HEK293 (cell line): ENCODE results near the gene CAPZA3.

Experiments
- KLF10 ChIP-seq: fragments of 450-650 bp; IDR thresholded peaks from 2 replicates; pipeline ENCODE4 v1.5.1; 2018; ENCODE audit warnings: missing biosample characterization, mild to moderate bottlenecking, missing genetic modification characterization
- TCF7L2 ChIP-seq: IDR thresholded peaks from 2 replicates; pipeline ENCODE4 v1.6.1; 2011; ENCODE audit warnings: low read depth, mild to moderate bottlenecking, inconsistent platforms, low read length, moderate library complexity, borderline replicate concordance
- YY1 ChIP-seq: fragments of 450-650 bp; formaldehyde crosslinking; IDR thresholded peaks from 2 replicates; pipeline ENCODE4 v1.5.1; 2018; ENCODE audit warnings: missing biosample characterization, missing genetic modification characterization
- ZNF660 ChIP-seq: fragments of 450-650 bp; IDR thresholded peaks from 2 replicates; pipeline ENCODE4 v1.5.1; 2018; ENCODE audit warnings: missing biosample characterization, mild to moderate bottlenecking, missing genetic modification characterization
- TF ChIP-seq, protein P1 (sequence below): fragments of 450-650 bp; formaldehyde crosslinking; optimal IDR thresholded peaks from 2 replicates; pipeline ENCODE3; 2016; ENCODE audit warnings: missing biosample characterization, mild to moderate bottlenecking, missing genetic modification characterization
- TF ChIP-seq, protein P2 (sequence below): fragments of 450-650 bp; formaldehyde crosslinking; IDR thresholded peaks from 2 replicates; pipeline ENCODE4 v1.5.1; 2016; ENCODE audit warnings: missing biosample characterization, missing genetic modification characterization, low read depth
- TF ChIP-seq, protein P3 (sequence below): fragments of 450-650 bp; formaldehyde crosslinking; IDR thresholded peaks from 2 replicates; pipeline ENCODE4 v1.5.1; 2016; ENCODE audit warnings: missing biosample characterization, missing genetic modification characterization
- TF ChIP-seq, protein P4 (sequence below): fragments of 450-650 bp; IDR thresholded peaks from 2 replicates; pipeline ENCODE4 v1.5.1; 2018; ENCODE audit warnings: missing biosample characterization, missing genetic modification characterization
- TF ChIP-seq, protein P5 (sequence below): fragments of 450-650 bp; formaldehyde crosslinking; IDR thresholded peaks from 2 replicates; pipeline ENCODE4 v1.5.1; 2016; ENCODE audit warnings: missing biosample characterization, missing genetic modification characterization
- TF ChIP-seq, protein P6 (sequence below): fragments of 450-650 bp; formaldehyde crosslinking; IDR thresholded peaks from 2 replicates; pipeline ENCODE4 v1.5.1; 2016; ENCODE audit warnings: missing biosample characterization, missing genetic modification characterization
- TF ChIP-seq, protein P7 (sequence below): fragments of 450-650 bp; formaldehyde crosslinking; IDR thresholded peaks from 2 replicates; pipeline ENCODE4 v1.5.1; 2017; ENCODE audit warnings: missing biosample characterization, missing genetic modification characterization

DNA sequence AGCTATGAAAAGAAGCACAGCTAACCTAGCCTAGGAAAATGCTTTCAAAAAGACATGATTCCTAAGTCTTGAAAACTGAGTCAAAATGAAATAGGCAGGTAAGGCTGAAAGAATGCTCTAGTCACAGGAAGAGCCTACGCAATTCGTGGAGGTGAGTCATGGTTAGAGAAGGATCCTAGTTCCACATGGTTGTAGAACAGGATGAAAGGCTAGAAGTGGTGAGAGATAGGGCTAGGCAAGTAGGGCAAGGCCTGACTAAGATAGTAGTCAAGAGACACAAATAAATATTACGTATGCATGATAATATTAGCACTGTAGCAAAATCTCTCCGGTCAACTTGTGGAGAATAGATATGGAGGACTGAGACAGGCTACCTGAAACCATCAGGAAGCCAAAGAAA lies 47.3 kb upstream of the CAPZA3 start:
- TF ChIP-seq, protein P1, sequence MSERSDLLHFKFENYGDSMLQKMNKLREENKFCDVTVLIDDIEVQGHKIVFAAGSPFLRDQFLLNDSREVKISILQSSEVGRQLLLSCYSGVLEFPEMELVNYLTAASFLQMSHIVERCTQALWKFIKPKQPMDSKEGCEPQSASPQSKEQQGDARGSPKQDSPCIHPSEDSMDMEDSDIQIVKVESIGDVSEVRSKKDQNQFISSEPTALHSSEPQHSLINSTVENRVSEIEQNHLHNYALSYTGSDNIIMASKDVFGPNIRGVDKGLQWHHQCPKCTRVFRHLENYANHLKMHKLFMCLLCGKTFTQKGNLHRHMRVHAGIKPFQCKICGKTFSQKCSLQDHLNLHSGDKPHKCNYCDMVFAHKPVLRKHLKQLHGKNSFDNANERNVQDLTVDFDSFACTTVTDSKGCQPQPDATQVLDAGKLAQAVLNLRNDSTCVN (tag by site-specific recombination), result no peak
- no peak for TF ChIP-seq ZNF660 (tag by site-specific recombination)
- TF ChIP-seq, protein P2, sequence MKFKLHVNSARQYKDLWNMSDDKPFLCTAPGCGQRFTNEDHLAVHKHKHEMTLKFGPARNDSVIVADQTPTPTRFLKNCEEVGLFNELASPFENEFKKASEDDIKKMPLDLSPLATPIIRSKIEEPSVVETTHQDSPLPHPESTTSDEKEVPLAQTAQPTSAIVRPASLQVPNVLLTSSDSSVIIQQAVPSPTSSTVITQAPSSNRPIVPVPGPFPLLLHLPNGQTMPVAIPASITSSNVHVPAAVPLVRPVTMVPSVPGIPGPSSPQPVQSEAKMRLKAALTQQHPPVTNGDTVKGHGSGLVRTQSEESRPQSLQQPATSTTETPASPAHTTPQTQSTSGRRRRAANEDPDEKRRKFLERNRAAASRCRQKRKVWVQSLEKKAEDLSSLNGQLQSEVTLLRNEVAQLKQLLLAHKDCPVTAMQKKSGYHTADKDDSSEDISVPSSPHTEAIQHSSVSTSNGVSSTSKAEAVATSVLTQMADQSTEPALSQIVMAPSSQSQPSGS (tag by site-specific recombination), result no peak
- TF ChIP-seq, protein P3, sequence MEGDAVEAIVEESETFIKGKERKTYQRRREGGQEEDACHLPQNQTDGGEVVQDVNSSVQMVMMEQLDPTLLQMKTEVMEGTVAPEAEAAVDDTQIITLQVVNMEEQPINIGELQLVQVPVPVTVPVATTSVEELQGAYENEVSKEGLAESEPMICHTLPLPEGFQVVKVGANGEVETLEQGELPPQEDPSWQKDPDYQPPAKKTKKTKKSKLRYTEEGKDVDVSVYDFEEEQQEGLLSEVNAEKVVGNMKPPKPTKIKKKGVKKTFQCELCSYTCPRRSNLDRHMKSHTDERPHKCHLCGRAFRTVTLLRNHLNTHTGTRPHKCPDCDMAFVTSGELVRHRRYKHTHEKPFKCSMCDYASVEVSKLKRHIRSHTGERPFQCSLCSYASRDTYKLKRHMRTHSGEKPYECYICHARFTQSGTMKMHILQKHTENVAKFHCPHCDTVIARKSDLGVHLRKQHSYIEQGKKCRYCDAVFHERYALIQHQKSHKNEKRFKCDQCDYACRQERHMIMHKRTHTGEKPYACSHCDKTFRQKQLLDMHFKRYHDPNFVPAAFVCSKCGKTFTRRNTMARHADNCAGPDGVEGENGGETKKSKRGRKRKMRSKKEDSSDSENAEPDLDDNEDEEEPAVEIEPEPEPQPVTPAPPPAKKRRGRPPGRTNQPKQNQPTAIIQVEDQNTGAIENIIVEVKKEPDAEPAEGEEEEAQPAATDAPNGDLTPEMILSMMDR (tag by site-specific recombination), result no peak
- TF ChIP-seq, protein P4, sequence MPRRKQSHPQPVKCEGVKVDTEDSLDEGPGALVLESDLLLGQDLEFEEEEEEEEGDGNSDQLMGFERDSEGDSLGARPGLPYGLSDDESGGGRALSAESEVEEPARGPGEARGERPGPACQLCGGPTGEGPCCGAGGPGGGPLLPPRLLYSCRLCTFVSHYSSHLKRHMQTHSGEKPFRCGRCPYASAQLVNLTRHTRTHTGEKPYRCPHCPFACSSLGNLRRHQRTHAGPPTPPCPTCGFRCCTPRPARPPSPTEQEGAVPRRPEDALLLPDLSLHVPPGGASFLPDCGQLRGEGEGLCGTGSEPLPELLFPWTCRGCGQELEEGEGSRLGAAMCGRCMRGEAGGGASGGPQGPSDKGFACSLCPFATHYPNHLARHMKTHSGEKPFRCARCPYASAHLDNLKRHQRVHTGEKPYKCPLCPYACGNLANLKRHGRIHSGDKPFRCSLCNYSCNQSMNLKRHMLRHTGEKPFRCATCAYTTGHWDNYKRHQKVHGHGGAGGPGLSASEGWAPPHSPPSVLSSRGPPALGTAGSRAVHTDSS (tag by site-specific recombination), result no peak
- TF ChIP-seq, protein P5, sequence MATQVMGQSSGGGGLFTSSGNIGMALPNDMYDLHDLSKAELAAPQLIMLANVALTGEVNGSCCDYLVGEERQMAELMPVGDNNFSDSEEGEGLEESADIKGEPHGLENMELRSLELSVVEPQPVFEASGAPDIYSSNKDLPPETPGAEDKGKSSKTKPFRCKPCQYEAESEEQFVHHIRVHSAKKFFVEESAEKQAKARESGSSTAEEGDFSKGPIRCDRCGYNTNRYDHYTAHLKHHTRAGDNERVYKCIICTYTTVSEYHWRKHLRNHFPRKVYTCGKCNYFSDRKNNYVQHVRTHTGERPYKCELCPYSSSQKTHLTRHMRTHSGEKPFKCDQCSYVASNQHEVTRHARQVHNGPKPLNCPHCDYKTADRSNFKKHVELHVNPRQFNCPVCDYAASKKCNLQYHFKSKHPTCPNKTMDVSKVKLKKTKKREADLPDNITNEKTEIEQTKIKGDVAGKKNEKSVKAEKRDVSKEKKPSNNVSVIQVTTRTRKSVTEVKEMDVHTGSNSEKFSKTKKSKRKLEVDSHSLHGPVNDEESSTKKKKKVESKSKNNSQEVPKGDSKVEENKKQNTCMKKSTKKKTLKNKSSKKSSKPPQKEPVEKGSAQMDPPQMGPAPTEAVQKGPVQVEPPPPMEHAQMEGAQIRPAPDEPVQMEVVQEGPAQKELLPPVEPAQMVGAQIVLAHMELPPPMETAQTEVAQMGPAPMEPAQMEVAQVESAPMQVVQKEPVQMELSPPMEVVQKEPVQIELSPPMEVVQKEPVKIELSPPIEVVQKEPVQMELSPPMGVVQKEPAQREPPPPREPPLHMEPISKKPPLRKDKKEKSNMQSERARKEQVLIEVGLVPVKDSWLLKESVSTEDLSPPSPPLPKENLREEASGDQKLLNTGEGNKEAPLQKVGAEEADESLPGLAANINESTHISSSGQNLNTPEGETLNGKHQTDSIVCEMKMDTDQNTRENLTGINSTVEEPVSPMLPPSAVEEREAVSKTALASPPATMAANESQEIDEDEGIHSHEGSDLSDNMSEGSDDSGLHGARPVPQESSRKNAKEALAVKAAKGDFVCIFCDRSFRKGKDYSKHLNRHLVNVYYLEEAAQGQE, result no peak
- TF ChIP-seq, protein P6, sequence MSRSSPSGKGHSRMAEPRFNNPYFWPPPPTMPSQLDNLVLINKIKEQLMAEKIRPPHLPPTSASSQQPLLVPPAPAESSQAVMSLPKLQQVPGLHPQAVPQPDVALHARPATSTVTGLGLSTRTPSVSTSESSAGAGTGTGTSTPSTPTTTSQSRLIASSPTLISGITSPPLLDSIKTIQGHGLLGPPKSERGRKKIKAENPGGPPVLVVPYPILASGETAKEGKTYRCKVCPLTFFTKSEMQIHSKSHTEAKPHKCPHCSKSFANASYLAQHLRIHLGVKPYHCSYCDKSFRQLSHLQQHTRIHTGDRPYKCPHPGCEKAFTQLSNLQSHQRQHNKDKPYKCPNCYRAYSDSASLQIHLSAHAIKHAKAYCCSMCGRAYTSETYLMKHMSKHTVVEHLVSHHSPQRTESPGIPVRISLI (tag by site-specific recombination), result no peak
- no peak for TF ChIP-seq YY1 (tag by site-specific recombination)
- no peak for TF ChIP-seq KLF10
- TF ChIP-seq, protein P7, sequence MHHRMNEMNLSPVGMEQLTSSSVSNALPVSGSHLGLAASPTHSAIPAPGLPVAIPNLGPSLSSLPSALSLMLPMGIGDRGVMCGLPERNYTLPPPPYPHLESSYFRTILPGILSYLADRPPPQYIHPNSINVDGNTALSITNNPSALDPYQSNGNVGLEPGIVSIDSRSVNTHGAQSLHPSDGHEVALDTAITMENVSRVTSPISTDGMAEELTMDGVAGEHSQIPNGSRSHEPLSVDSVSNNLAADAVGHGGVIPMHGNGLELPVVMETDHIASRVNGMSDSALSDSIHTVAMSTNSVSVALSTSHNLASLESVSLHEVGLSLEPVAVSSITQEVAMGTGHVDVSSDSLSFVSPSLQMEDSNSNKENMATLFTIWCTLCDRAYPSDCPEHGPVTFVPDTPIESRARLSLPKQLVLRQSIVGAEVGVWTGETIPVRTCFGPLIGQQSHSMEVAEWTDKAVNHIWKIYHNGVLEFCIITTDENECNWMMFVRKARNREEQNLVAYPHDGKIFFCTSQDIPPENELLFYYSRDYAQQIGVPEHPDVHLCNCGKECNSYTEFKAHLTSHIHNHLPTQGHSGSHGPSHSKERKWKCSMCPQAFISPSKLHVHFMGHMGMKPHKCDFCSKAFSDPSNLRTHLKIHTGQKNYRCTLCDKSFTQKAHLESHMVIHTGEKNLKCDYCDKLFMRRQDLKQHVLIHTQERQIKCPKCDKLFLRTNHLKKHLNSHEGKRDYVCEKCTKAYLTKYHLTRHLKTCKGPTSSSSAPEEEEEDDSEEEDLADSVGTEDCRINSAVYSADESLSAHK (tag by site-specific recombination), result no peak
- TF ChIP-seq TCF7L2, result no peak
